T-helper 2 cell treated with Interferon-gamma antibody and Interleukin-4, amounts not matched to agents 5 μg/mL and 100 μg/mL, for 36 hours (primary cell): ENCODE measurements around the gene TMEM255B.

Source experiments
- DNase-seq: peaks from one replicate; pipeline ENCODE4 v3.0.0; 2021; ENCODE audit warnings: low spot score
- H3K27ac Mint-ChIP-seq: one replicate; pipeline ENCODE4 v1.8.0; 2021; ENCODE audit warnings: mild to moderate bottlenecking, mixed read lengths
- H3K27me3 Mint-ChIP-seq: one replicate; pipeline ENCODE4 v1.8.0; 2021; ENCODE audit warnings: low read depth, mixed read lengths
- H3K36me3 Mint-ChIP-seq: one replicate; pipeline ENCODE4 v1.8.0; 2021; ENCODE audit warnings: low read depth, mixed read lengths
- H3K4me1 Mint-ChIP-seq: one replicate; pipeline ENCODE4 v1.8.0; 2021; ENCODE audit warnings: low read depth, mixed read lengths
- H3K4me3 Mint-ChIP-seq: one replicate; pipeline ENCODE4 v1.8.0; 2022; ENCODE audit warnings: mild to moderate bottlenecking, moderate library complexity, mixed read lengths
- H3K9me3 Mint-ChIP-seq: one replicate; pipeline ENCODE4 v1.8.0; 2021; ENCODE audit warnings: mixed read lengths

Gene TMEM255B

GRCh38 chr13:113841353-113841650 lies 82.3 kb downstream of the TMEM255B start:
- DNase-seq, result no peak
- peaks cover 5% of the 10 kb centered on the region for H3K36me3 Mint-ChIP-seq
- peaks cover 10% of the 10 kb centered on the region for H3K9me3 Mint-ChIP-seq
- H3K4me1 Mint-ChIP-seq, result peaks cover 26% of the 10 kb centered on the region
- H3K27ac Mint-ChIP-seq, result peak overlapping the region; percentile 57
- H3K27me3 Mint-ChIP-seq, result peaks cover 9% of the 10 kb centered on the region
- H3K4me3 Mint-ChIP-seq, result no peak overlapping the region

GRCh38 chr13:113842336-113843062 lies 83.5 kb downstream of the TMEM255B start:
- Mint-ChIP-seq H3K4me3 (no peak overlapping the region), H3K27ac (no peak overlapping the region), H3K36me3 (peaks cover 5% of the 10 kb centered on the region), H3K27me3 (peaks cover 11% of the 10 kb centered on the region), H3K9me3 (peaks cover 10% of the 10 kb centered on the region), H3K4me1 (peaks cover 25% of the 10 kb centered on the region)
- DNase-seq, result no peak

- H3K27ac Mint-ChIP-seq, result no peak overlapping the region
- peaks cover 10% of the 10 kb centered on the region for H3K9me3 Mint-ChIP-seq
- H3K36me3 Mint-ChIP-seq, result peaks cover 5% of the 10 kb centered on the region
- DNase-seq, result no peak
- H3K4me1 Mint-ChIP-seq, result peaks cover 24% of the 10 kb centered on the region
- H3K27me3 Mint-ChIP-seq, result peaks cover 11% of the 10 kb centered on the region
- no peak overlapping the region for H3K4me3 Mint-ChIP-seq
Observed at GRCh38 chr13:113843063-113843654, 84.1 kb downstream of the TMEM255B start.

GRCh38 chr13:113843864-113844556 lies 85.0 kb downstream of the TMEM255B start:
- Mint-ChIP-seq H3K27me3 (peaks cover 11% of the 10 kb centered on the region), H3K4me3 (no peak overlapping the region)

GRCh38 chr13:113845055-113845454 lies 86.0 kb downstream of the TMEM255B start:
- Mint-ChIP-seq H3K36me3 (peaks cover 5% of the 10 kb centered on the region), H3K4me3 (no peak overlapping the region)

More at GRCh38 chr13:113843864-113844556, 85.0 kb downstream of the TMEM255B start:
- Mint-ChIP-seq H3K4me1 (peaks cover 24% of the 10 kb centered on the region), H3K36me3 (peaks cover 5% of the 10 kb centered on the region), H3K9me3 (peaks cover 10% of the 10 kb centered on the region), H3K27ac (no peak overlapping the region)
- DNase-seq, result no peak

GRCh38 chr13:113845723-113846635 lies 87.0 kb downstream of the TMEM255B start:
- peaks cover 24% of the 10 kb centered on the region for H3K4me1 Mint-ChIP-seq
- peaks cover 10% of the 10 kb centered on the region for H3K9me3 Mint-ChIP-seq
- no peak overlapping the region for H3K27ac Mint-ChIP-seq
- no peak for DNase-seq
- H3K27me3 Mint-ChIP-seq, result peaks cover 11% of the 10 kb centered on the region
- H3K4me3 Mint-ChIP-seq, result peak overlapping the region; percentile 54
- peaks cover 5% of the 10 kb centered on the region for H3K36me3 Mint-ChIP-seq

More at GRCh38 chr13:113845055-113845454, 86.0 kb downstream of the TMEM255B start:
- Mint-ChIP-seq H3K27ac (no peak overlapping the region), H3K27me3 (peaks cover 11% of the 10 kb centered on the region), H3K4me1 (peaks cover 24% of the 10 kb centered on the region), H3K9me3 (peaks cover 10% of the 10 kb centered on the region)
- no peak for DNase-seq

- H3K4me3 Mint-ChIP-seq, result peak overlapping the region; percentile 54
- H3K27me3 Mint-ChIP-seq, result peaks cover 8% of the 10 kb centered on the region
- DNase-seq, result no peak
- peaks cover 5% of the 10 kb centered on the region for H3K36me3 Mint-ChIP-seq
- H3K4me1 Mint-ChIP-seq, result peaks cover 22% of the 10 kb centered on the region
- H3K9me3 Mint-ChIP-seq, result peaks cover 5% of the 10 kb centered on the region
- no peak overlapping the region for H3K27ac Mint-ChIP-seq
Observed at GRCh38 chr13:113846636-113847318, 87.8 kb downstream of the TMEM255B start.

- H3K9me3 Mint-ChIP-seq, result no peaks in the 10 kb centered on the region
Observed at GRCh38 chr13:113848020-113848419, 89.0 kb downstream of the TMEM255B start.

GRCh38 chr13:113848431-113849260 lies 89.6 kb downstream of the TMEM255B start:
- H3K27ac Mint-ChIP-seq, result no peak overlapping the region
- H3K27me3 Mint-ChIP-seq, result peaks cover 6% of the 10 kb centered on the region
- no peak for DNase-seq
- H3K9me3 Mint-ChIP-seq, result no peaks in the 10 kb centered on the region
- no peak overlapping the region for H3K4me3 Mint-ChIP-seq
- peaks cover 18% of the 10 kb centered on the region for H3K4me1 Mint-ChIP-seq
- peaks cover 5% of the 10 kb centered on the region for H3K36me3 Mint-ChIP-seq

More at GRCh38 chr13:113848020-113848419, 89.0 kb downstream of the TMEM255B start:
- Mint-ChIP-seq H3K27me3 (peaks cover 5% of the 10 kb centered on the region), H3K4me3 (no peak overlapping the region), H3K36me3 (peaks cover 5% of the 10 kb centered on the region), H3K4me1 (peaks cover 18% of the 10 kb centered on the region), H3K27ac (no peak overlapping the region)
- DNase-seq, result no peak

GRCh38 chr13:113849546-113849945 lies 90.5 kb downstream of the TMEM255B start:
- H3K27me3 Mint-ChIP-seq, result peaks cover 11% of the 10 kb centered on the region
- H3K4me3 Mint-ChIP-seq, result no peak overlapping the region
- H3K4me1 Mint-ChIP-seq, result peaks cover 18% of the 10 kb centered on the region
- no peak overlapping the region for H3K27ac Mint-ChIP-seq
- H3K9me3 Mint-ChIP-seq, result no peaks in the 10 kb centered on the region
- no peak for DNase-seq
- peaks cover 2% of the 10 kb centered on the region for H3K36me3 Mint-ChIP-seq

- peaks cover 2% of the 10 kb centered on the region for H3K36me3 Mint-ChIP-seq
- no peaks in the 10 kb centered on the region for H3K9me3 Mint-ChIP-seq
- peaks cover 20% of the 10 kb centered on the region for H3K4me1 Mint-ChIP-seq
- peaks cover 11% of the 10 kb centered on the region for H3K27me3 Mint-ChIP-seq
- H3K27ac Mint-ChIP-seq, result no peak overlapping the region
- no peak for DNase-seq
- no peak overlapping the region for H3K4me3 Mint-ChIP-seq
Observed at GRCh38 chr13:113849981-113850721, 91.1 kb downstream of the TMEM255B start.
